OCI-LY7 (cell line): ENCODE results near the gene UCK1. TPM values are rescaled to one million over a fixed set of nuclear protein-coding genes. Genes with fewer than 3 reads are reported as not detected.

Experiments used
- BruUV-seq: library from RNA; stranded (reverse); fragments of 400-500 nt; replicated peaks from 2 replicates; lab custom pipeline; 2021; lab: Mats Ljungman, UMichigan
- CTCF ChIA-PET: fragments of 300-600 bp; sonication (Branson Sonifier 250); formaldehyde crosslinking; loops from one replicate; lab custom pipeline; 2022; ENCODE audit warnings: antibody characterized with exemption; ENCODE audit not compliant: unreplicated experiment; lab: Charles Lee
- POLR2A ChIA-PET: fragments of 300-600 bp; sonication (Branson Sonifier 250); formaldehyde crosslinking; loops from one replicate; lab custom pipeline; 2022; ENCODE audit warnings: antibody characterized with exemption; lab: Charles Lee
- DNase-seq: peaks from one replicate; pipeline ENCODE4 v3.0.0-alpha.2; 2015; ENCODE audit warnings: low spot score
- H2AFZ ChIP-seq: fragments of 200-600 bp; sonication (generic), shearing (Covaris generic); 2 replicates; pipeline ENCODE4 v1.6.1; 2014; ENCODE audit warnings: mild to moderate bottlenecking, antibody characterized with exemption, low read length, moderate library complexity
- H3K27ac ChIP-seq: fragments of 200-600 bp; sonication (generic); 2 replicates; pipeline ENCODE4 v1.5.1; 2014; ENCODE audit warnings: mixed run types, low read depth, mild to moderate bottlenecking, moderate library complexity, low read length, inconsistent platforms; ENCODE audit not compliant: poor library complexity, severe bottlenecking
- H3K36me3 ChIP-seq: fragments of 200-600 bp; sonication (generic); 2 replicates; pipeline ENCODE4 v1.6.1; 2014; ENCODE audit warnings: mild to moderate bottlenecking, antibody characterized with exemption, low read length, moderate library complexity, mixed read lengths; ENCODE audit not compliant: insufficient read depth
- H3K4me1 ChIP-seq: fragments of 200-600 bp; sonication (generic); 2 replicates; pipeline ENCODE4 v1.5.1; 2014; ENCODE audit warnings: mild to moderate bottlenecking, low read length; ENCODE audit not compliant: insufficient read depth, poor library complexity, severe bottlenecking
- H3K4me2 ChIP-seq: fragments of 200-600 bp; sonication (generic); 2 replicates; pipeline ENCODE4 v1.6.1; 2014; ENCODE audit warnings: mild to moderate bottlenecking, low read length
- H3K4me3 ChIP-seq: fragments of 200-600 bp; sonication (generic); 2 replicates; pipeline ENCODE4 v1.5.1; 2014; ENCODE audit warnings: mild to moderate bottlenecking, low read depth, low read length; ENCODE audit not compliant: poor library complexity, severe bottlenecking
- H3K79me2 ChIP-seq: fragments of 200-600 bp; sonication (generic); 2 replicates; pipeline ENCODE4 v1.6.1; 2016; ENCODE audit warnings: low read depth, mild to moderate bottlenecking, low read length, moderate library complexity, mixed read lengths; ENCODE audit not compliant: insufficient read depth
- H3K9me2 ChIP-seq: fragments of 200-600 bp; sonication (generic); 2 replicates; pipeline ENCODE4 v1.6.1; 2016; ENCODE audit warnings: mild to moderate bottlenecking, low read length, mixed read lengths; ENCODE audit not compliant: insufficient read depth
- H3K9me3 ChIP-seq: fragments of 200-600 bp; sonication (generic); 2 replicates; pipeline ENCODE4 v1.6.1; 2014; ENCODE audit warnings: mild to moderate bottlenecking, mixed run types, low read length, mixed read lengths
- H4K20me1 ChIP-seq: fragments of 200-600 bp; sonication (generic); 2 replicates; pipeline ENCODE4 v1.6.1; 2014; ENCODE audit warnings: mild to moderate bottlenecking, antibody characterized with exemption, low read length, moderate library complexity, mixed read lengths; ENCODE audit not compliant: insufficient read depth
- EZH2phosphoT487 ChIP-seq: fragments of 200-600 bp; sonication (generic); IDR thresholded peaks from 2 replicates; pipeline ENCODE4 v1.6.1; 2018; ENCODE audit warnings: low read depth, borderline replicate concordance, mild to moderate bottlenecking, mixed run types, antibody characterized with exemption, low read length, moderate library complexity, mixed read lengths
- intact Hi-C: fragments of 100-400 bp; cut with micrococcal nuclease; formaldehyde crosslinking; loops from one replicate; pipeline ENCODE4 v1.10.0; 2022; ENCODE audit not compliant: unreplicated experiment
- small RNA-seq: library from RNA; depleted of rRNA; stranded (forward); fragments of <200 nt; gene quantifications from one replicate; pipeline ENCODE3, GENCODE V24; 2014
- total RNA-seq, 2 experiments: library from RNA; depleted of rRNA in 1 of 2; stranded (reverse); fragments of >200 nt in 1 of 2; shearing (Covaris generic) in 1 of 2; gene quantifications; 2 replicates each; pipeline ENCODE4 v1.2.3, GENCODE V29; 2014 to 2022
- TF ChIP-seq, protein P1 (sequence below): fragments of 200-600 bp; sonication (generic); conservative IDR thresholded peaks from 2 replicates; pipeline ENCODE4 v1.5.1; 2014; ENCODE audit warnings: mild to moderate bottlenecking, antibody characterized with exemption, low read length, moderate library complexity, mixed read lengths

UCK1 gene
- total RNA-seq, 2 experiments from 2014 or later = 25.9 to 29.0 TPM

DNA sequence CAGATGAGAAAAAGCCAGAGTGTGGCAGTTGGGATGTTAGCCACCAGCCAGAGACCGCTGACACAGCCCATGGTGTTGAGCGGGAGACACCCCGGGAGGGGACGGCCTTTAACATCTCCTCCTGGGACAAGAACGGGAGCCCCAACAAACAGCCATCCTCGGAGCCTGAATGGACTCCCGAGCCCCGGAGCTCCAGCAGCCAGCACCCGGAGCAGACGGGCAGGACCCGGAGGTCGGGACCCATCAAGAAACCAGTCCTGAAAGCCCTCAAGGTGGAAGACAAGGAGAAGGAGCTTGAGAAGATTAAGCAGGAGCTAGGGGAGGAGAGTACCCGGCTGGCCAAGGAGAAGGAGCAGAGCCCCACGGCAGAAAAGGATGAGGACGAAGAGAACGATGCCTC, 56.4 kb downstream of the UCK1 start:
- TF ChIP-seq, protein P1, sequence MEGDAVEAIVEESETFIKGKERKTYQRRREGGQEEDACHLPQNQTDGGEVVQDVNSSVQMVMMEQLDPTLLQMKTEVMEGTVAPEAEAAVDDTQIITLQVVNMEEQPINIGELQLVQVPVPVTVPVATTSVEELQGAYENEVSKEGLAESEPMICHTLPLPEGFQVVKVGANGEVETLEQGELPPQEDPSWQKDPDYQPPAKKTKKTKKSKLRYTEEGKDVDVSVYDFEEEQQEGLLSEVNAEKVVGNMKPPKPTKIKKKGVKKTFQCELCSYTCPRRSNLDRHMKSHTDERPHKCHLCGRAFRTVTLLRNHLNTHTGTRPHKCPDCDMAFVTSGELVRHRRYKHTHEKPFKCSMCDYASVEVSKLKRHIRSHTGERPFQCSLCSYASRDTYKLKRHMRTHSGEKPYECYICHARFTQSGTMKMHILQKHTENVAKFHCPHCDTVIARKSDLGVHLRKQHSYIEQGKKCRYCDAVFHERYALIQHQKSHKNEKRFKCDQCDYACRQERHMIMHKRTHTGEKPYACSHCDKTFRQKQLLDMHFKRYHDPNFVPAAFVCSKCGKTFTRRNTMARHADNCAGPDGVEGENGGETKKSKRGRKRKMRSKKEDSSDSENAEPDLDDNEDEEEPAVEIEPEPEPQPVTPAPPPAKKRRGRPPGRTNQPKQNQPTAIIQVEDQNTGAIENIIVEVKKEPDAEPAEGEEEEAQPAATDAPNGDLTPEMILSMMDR = no peak
- TF ChIP-seq EZH2phosphoT487 = no peak
- Histone ChIP-seq H3K27ac (no peak overlapping the region), H3K9me3 (no peaks in the 10 kb centered on the region), H3K9me2 (no peaks in the 10 kb centered on the region), H4K20me1 (no peaks in the 10 kb centered on the region), H3K4me1 (no peaks in the 10 kb centered on the region), H3K4me2 (no peak overlapping the region), H3K36me3 (peaks cover 98% of the 10 kb centered on the region), H3K4me3 (no peak overlapping the region), H3K79me2 (no peaks in the 10 kb centered on the region; the same call in 1 of the 2 replicates), H2AFZ (no peak overlapping the region)
- no peak for DNase-seq
- BruUV-seq = TSS peak; percentile 72
- ChIA-PET POLR2A (interaction anchor here (0.5 to 0.6 kb wide), 2 partner anchors 276 to 427 kb away, joined by 3 to 5 read pairs; no protein-coding TSS in a partner anchor), CTCF (no interaction called here)
- intact Hi-C loops = no loop called here

GRCh38 chr9:131473891-131474290, 57.2 kb downstream of the UCK1 start:
- Histone ChIP-seq H3K36me3 (peaks cover 97% of the 10 kb centered on the region), H2AFZ (no peak overlapping the region), H3K4me3 (no peak overlapping the region), H3K9me3 (no peaks in the 10 kb centered on the region), H4K20me1 (no peaks in the 10 kb centered on the region), H3K27ac (no peak overlapping the region), H3K79me2 (no peaks in the 10 kb centered on the region; the same call in 1 of the 2 replicates), H3K4me1 (no peaks in the 10 kb centered on the region), H3K9me2 (no peaks in the 10 kb centered on the region), H3K4me2 (no peak overlapping the region)
- POLR2A ChIA-PET = interaction anchor here (0.6 kb wide), 1 partner anchor 276 kb away, joined by 3 read pairs; no protein-coding TSS in a partner anchor
- no peak for TF ChIP-seq EZH2phosphoT487
- TF ChIP-seq, protein P1 = no peak
- no TSS peak for BruUV-seq
- DNase-seq = no peak
- CTCF ChIA-PET = no interaction called here
- intact Hi-C loops = no loop called here

Small RNA genes lying within 50 kb of the gene (small RNA-seq; reads per million reads assigned to genes)
- gene SNORD62A (0.63 reads per million, percentile 20 among the genes with 10 or more reads in this experiment), gene SNORD62B (1.3 reads per million, percentile 59 among the genes with 10 or more reads in this experiment)

Other genes starting within 250 kb of the UCK1 start
- gene PLPP7, start 241.5 kb downstream of the UCK1 start, total RNA-seq (2014; rRNA removed; shearing (Covaris generic)) = 0.16 and 0.46 TPM in 2 replicates
- gene PLPP7, start 241.5 kb downstream of the UCK1 start, total RNA-seq (2022) = 0.11 and 0.28 TPM in 2 replicates
- gene PRRC2B, start 137.2 kb downstream of the UCK1 start, total RNA-seq (2014; rRNA removed; shearing (Covaris generic)) = 84.2 and 89.4 TPM in 2 replicates
- gene PRRC2B, start 137.2 kb downstream of the UCK1 start, total RNA-seq (2022) = 210 and 224 TPM in 2 replicates
- gene POMT1, start 28.3 kb downstream of the UCK1 start, total RNA-seq (2014; rRNA removed; shearing (Covaris generic)) = 2.2 and 4.7 TPM in 2 replicates
- gene POMT1, start 28.3 kb downstream of the UCK1 start, total RNA-seq (2022) = 27.1 and 27.7 TPM in 2 replicates
- not detected in 2 replicates for gene PRRT1B, start 14.3 kb upstream of the UCK1 start, total RNA-seq (2014; rRNA removed; shearing (Covaris generic))
- gene PRRT1B, start 14.3 kb upstream of the UCK1 start, total RNA-seq (2022) = not detected in 2 replicates
- gene RAPGEF1, start 208.8 kb upstream of the UCK1 start, total RNA-seq (2014; rRNA removed; shearing (Covaris generic)) = 114 and 118 TPM in 2 replicates
- gene RAPGEF1, start 208.8 kb upstream of the UCK1 start, total RNA-seq (2022) = 243 and 277 TPM in 2 replicates